ENCODE measurements around the gene PINLYP.
"Not testable (repeated sequence)": the region's sequence is repeated elsewhere in the genome, so short reads cannot be mapped to it uniquely, and the experiment has no call there.

Gene PINLYP

DNA sequence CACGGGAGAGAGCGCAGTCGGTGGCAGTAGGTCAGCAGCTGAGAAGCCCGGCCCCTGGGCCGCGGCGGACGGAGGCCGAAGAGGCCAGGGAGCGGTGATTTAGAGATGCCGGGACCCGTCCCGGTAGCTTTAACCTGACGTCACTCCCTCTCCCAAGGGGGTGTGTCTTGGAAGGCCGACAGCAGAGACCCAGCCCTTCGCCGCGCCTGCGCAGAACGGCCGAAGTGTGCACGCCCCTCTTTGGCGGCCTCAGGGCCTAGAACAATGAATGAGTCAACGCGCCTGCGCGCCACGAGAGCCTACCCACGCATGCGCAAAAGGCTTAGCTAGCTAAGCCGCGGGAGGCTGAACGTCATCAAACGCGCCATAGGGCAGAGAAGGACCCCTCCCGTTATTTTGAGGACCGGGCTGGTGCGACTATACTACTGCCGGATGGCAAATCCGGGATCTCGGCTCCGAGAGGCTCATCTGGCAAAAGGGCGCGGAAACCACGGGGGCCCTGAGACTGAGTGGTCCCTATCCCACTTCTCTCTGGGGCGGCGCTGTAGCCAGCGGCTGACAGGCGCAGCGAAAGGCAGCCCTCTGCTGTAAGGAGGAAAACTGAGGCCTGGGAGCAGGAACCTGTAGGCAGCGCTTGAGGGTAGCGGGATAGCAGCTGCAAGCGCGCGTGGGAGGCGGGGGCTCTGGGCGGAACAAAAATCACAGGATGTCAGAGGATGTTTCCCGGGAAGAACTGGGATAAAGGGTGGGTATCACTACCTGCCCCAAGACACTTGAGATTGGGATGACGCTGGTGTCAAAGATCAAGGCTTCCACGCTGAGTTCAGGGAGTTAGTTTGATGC, 20.6 kb downstream of the PINLYP start, which contains the start of the genes IRGQ and ZNF576:
IRGQ (minus strand) TSS at position 136 of the 843 bp plus-strand sequence. CDS start 796 bp downstream, outside the sequence.
ZNF576 (plus strand) TSS at position 597 of the 843 bp plus-strand sequence. CDS start 514 bp downstream, outside the sequence.
- no peak for TF ChIP-seq CTCF (IDR thresholded peaks at IDR 0.05; ENCODE audit: low read depth, low read length)
- peak within 1 kb of the TSS; percentile 61 to 79 for H3K4me3 ChIP-seq (replicated peaks in 1 of 2; ENCODE audit: low read depth in 2 of 2, low read length in 2 of 2)
- peak; percentile 100 for DNase-seq (ENCODE audit: low read depth in 2 of 2)

DNA sequence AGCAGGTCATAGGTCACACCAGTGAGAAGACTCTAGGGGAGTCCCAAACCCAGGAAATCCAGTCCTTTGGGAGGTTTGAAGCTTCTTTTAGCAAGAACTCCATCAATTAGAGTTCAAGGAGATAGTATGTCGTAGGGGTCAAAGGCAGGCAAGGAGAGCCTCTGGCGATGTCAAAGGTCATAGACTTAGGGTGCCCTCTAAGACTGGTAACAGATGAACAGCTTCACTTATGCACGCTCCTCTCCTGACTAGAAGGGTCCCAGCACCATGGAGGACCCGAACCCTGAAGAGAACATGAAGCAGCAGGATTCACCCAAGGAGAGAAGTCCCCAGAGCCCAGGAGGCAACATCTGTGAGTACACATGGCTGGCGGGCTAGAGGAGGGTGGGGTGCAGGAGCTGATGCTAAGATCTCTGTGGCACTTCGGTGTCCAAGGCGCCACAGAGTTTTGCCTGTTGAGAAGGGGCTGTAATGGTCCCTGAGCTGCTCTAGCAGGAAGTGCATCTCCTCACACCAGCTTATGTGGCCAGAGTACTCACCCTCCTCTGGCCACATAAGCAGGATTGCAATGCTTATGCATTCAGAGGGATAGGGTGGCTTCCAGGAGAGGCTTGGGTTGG, 21.4 kb downstream of the PINLYP start:
- DNase-seq (ENCODE audit: low read depth in 2 of 2), result peak in 1 of 2 donors; percentile 5
- no peak for TF ChIP-seq CTCF (IDR thresholded peaks at IDR 0.05; ENCODE audit: low read depth, low read length)
- peak overlapping the region; percentile 58 to 79 for H3K4me3 ChIP-seq (replicated peaks in 1 of 2; ENCODE audit: low read depth in 2 of 2, low read length in 2 of 2)

GRCh38 chr19:43597876-43598275, 22.3 kb downstream of the PINLYP start:
- H3K4me3 ChIP-seq (replicated peaks in 1 of 2; ENCODE audit: low read depth in 2 of 2, low read length in 2 of 2), result peak overlapping the region in 1 of 2 donors; percentile 58
- no peak for TF ChIP-seq CTCF (IDR thresholded peaks at IDR 0.05; ENCODE audit: low read depth, low read length)
- DNase-seq (ENCODE audit: low read depth in 2 of 2), result no peak

DNA sequence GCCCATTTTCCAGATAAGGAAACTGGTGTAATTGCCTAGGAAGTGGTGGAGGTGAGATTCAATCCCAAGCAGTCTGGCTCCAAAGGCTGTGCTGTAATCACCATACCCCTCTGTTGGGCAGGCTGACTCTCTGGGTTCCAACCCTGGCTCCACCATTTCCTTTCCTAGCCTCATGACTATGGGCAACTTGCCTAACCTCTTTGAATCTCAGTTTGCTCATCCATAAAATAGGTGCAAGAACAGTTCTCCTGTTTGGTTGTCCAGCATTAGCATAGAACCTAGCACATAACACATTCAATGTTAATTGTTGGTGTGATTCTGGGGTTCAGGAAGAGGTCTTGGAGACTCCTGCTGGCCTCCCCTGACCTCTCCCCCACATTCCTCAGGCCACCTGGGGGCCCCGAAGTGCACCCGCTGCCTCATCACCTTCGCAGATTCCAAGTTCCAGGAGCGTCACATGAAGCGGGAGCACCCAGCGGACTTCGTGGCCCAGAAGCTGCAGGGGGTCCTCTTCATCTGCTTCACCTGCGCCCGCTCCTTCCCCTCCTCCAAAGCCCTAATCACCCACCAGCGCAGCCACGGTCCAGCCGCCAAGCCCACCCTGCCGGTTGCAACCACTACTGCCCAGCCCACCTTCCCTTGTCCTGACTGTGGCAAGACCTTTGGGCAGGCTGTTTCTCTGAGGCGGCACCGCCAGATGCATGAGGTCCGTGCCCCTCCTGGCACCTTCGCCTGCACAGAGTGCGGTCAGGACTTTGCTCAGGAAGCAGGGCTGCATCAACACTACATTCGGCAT, 23.0 kb downstream of the PINLYP start:
- TF ChIP-seq CTCF (IDR thresholded peaks at IDR 0.05; ENCODE audit: low read depth, low read length), result no peak
- H3K4me3 ChIP-seq (replicated peaks in 1 of 2; ENCODE audit: low read depth in 2 of 2, low read length in 2 of 2), result no peak overlapping the region
- DNase-seq (ENCODE audit: low read depth in 2 of 2), result no peak

GRCh38 chr19:43599635-43600295, 24.2 kb downstream of the PINLYP start:
- no peak for DNase-seq (ENCODE audit: low read depth in 2 of 2)
- no peak overlapping the region for H3K4me3 ChIP-seq (replicated peaks in 1 of 2; ENCODE audit: low read depth in 2 of 2, low read length in 2 of 2)
- TF ChIP-seq CTCF (IDR thresholded peaks at IDR 0.05; ENCODE audit: low read depth, low read length), result no peak

DNA sequence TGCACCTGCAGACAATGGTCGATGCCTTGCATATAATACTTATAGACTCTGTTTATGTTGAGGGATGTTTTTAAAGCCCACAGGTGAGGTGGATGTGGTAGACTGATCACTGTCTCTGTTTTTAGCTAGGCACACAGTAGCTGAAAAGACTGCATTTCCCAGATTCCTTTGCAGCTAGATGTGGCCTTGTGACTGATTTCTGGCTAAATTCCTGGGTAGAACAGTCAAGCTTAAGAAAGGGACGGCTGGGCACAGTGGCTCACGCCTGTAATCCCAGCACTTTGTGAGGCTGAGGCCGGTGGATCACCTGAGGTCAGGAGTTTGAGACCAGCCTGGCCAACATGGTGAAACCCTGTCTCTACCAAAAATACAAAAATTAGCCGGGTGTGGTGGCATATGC, 24.7 kb downstream of the PINLYP start:
- not testable (repeated sequence) for H3K4me3 ChIP-seq (replicated peaks in 1 of 2; ENCODE audit: low read depth in 2 of 2, low read length in 2 of 2); DNase-seq (ENCODE audit: low read depth in 2 of 2)
